GM23338 (cell line): ENCODE measurements around the gene PSPH. TPM values are rescaled to one million over a fixed set of nuclear protein-coding genes. Genes with fewer than 3 reads are reported as not detected.

Experiments used
- ATAC-seq: fragments of 200-7000 bp; cut with Tn5 transposase; 3 replicates; pipeline ENCODE4 v1.9.1; 2020
- DNase-seq: peaks from one replicate; pipeline ENCODE4 v3.0.0-alpha.2; 2015; ENCODE audit warnings: low spot score
- H2AFZ ChIP-seq: fragments of 200-600 bp; sonication (generic); 2 replicates; pipeline ENCODE4 v1.8.0; 2016; ENCODE audit warnings: antibody characterized with exemption, mild to moderate bottlenecking, moderate library complexity
- H3F3A ChIP-seq: fragments of 200-600 bp; sonication (generic); replicated peaks from 2 replicates; pipeline ENCODE4 v1.8.0; 2017; ENCODE audit warnings: antibody characterized with exemption, mixed run types, low read depth
- H3K27ac ChIP-seq: fragments of 200-600 bp; sonication (generic); 2 replicates; pipeline ENCODE4 v1.6.1; 2016; ENCODE audit warnings: low read depth
- H3K27me3 ChIP-seq: fragments of 200-600 bp; sonication (generic); 2 replicates; pipeline ENCODE4 v1.8.0; 2016; ENCODE audit warnings: mild to moderate bottlenecking, mixed run types, moderate library complexity; ENCODE audit not compliant: insufficient read depth
- H3K36me3 ChIP-seq: fragments of 200-600 bp; sonication (generic); 2 replicates; pipeline ENCODE4 v1.8.0; 2016; ENCODE audit warnings: mild to moderate bottlenecking; ENCODE audit not compliant: insufficient read depth
- H3K4me1 ChIP-seq: fragments of 200-600 bp; sonication (generic); 2 replicates; pipeline ENCODE4 v1.8.0; 2016; ENCODE audit warnings: mild to moderate bottlenecking, moderate library complexity; ENCODE audit not compliant: insufficient read depth
- H3K4me2 ChIP-seq: fragments of 200-600 bp; sonication (generic); 2 replicates; pipeline ENCODE4 v1.7.1; 2017; ENCODE audit warnings: mixed run types
- H3K4me3 ChIP-seq: fragments of 200-600 bp; sonication (generic); 2 replicates; pipeline ENCODE4 v1.6.1; 2016; ENCODE audit warnings: mixed run types
- H3K79me2 ChIP-seq: fragments of 200-600 bp; sonication (generic); replicated peaks from 2 replicates; pipeline ENCODE4 v1.8.0; 2017; ENCODE audit warnings: mild to moderate bottlenecking; ENCODE audit not compliant: insufficient read depth
- H3K9me2 ChIP-seq: fragments of 200-600 bp; sonication (generic); 2 replicates; pipeline ENCODE4 v1.8.0; 2017; ENCODE audit not compliant: insufficient read depth
- H4K20me1 ChIP-seq: fragments of 200-600 bp; sonication (generic); replicated peaks from 2 replicates; pipeline ENCODE4 v1.8.0; 2017; ENCODE audit warnings: mild to moderate bottlenecking; ENCODE audit not compliant: insufficient read depth
- H3K27ac Mint-ChIP-seq: 2 replicates; pipeline ENCODE4 v1.8.0; 2020; ENCODE audit warnings: inconsistent platforms, mild to moderate bottlenecking, moderate library complexity, mixed read lengths
- H3K27me3 Mint-ChIP-seq: 3 replicates; pipeline ENCODE4 v1.8.0; 2022; ENCODE audit warnings: low read depth, mild to moderate bottlenecking, moderate library complexity, mixed read lengths, inconsistent platforms; ENCODE audit not compliant: insufficient read depth, poor library complexity
- H3K36me3 Mint-ChIP-seq: 3 replicates; pipeline ENCODE4 v1.8.0; 2021; ENCODE audit warnings: low read depth, mild to moderate bottlenecking, inconsistent platforms, moderate library complexity, mixed read lengths
- H3K4me1 Mint-ChIP-seq: 3 replicates; pipeline ENCODE4 v1.8.0; 2020; ENCODE audit warnings: mild to moderate bottlenecking, inconsistent platforms, mixed read lengths
- H3K4me3 Mint-ChIP-seq: 3 replicates; pipeline ENCODE4 v1.8.0; 2021; ENCODE audit warnings: moderate library complexity, mild to moderate bottlenecking, inconsistent platforms, mixed read lengths
- H3K9me3 Mint-ChIP-seq: 3 replicates; pipeline ENCODE4 v1.8.0; 2020; ENCODE audit warnings: moderate library complexity, mild to moderate bottlenecking, inconsistent platforms, mixed read lengths
- CREB1 ChIP-seq: fragments of 250-450 bp; sonication (Bioruptor Pico); IDR thresholded peaks from 2 replicates; pipeline ENCODE4 v1.5.0; 2020; ENCODE audit warnings: low read depth, mild to moderate bottlenecking, moderate library complexity
- ETS1 ChIP-seq: IDR thresholded peaks from 2 replicates; pipeline ENCODE4 v1.6.1; 2016; ENCODE audit warnings: antibody characterized with exemption
- EZH2 ChIP-seq: fragments of 200-600 bp; sonication (generic); IDR thresholded peaks from one replicate; pipeline ENCODE4 v1.8.0; 2017; ENCODE audit warnings: antibody characterized with exemption, mild to moderate bottlenecking, low read depth; ENCODE audit not compliant: unreplicated experiment
- EZH2phosphoT487 ChIP-seq: fragments of 200-600 bp; sonication (generic); IDR thresholded peaks from one replicate; pipeline ENCODE4 v1.8.1; 2018; ENCODE audit warnings: antibody characterized with exemption; ENCODE audit not compliant: unreplicated experiment
- JUNB ChIP-seq: IDR thresholded peaks from one replicate; pipeline ENCODE4 v1.6.1; 2016; ENCODE audit warnings: antibody characterized with exemption; ENCODE audit not compliant: unreplicated experiment
- NANOG ChIP-seq: IDR thresholded peaks from 2 replicates; pipeline ENCODE4 v1.6.1; 2016; ENCODE audit warnings: antibody characterized with exemption, borderline replicate concordance
- POLR2AphosphoS5 ChIP-seq: IDR thresholded peaks from 2 replicates; pipeline ENCODE4 v1.6.1; 2016; ENCODE audit warnings: antibody characterized with exemption, low read depth
- STAT1 ChIP-seq: IDR thresholded peaks from one replicate; pipeline ENCODE4 v1.6.1; 2016; ENCODE audit warnings: antibody characterized with exemption; ENCODE audit not compliant: unreplicated experiment
- ZNF114 ChIP-seq: fragments of 250-450 bp; sonication (Bioruptor Pico); IDR thresholded peaks from 2 replicates; pipeline ENCODE4 v1.5.0; 2020; ENCODE audit warnings: mild to moderate bottlenecking, moderate library complexity
- ZNF331 ChIP-seq: fragments of 250-450 bp; sonication (Bioruptor Pico); IDR thresholded peaks from 2 replicates; pipeline ENCODE4 v1.5.0; 2020; ENCODE audit warnings: low read depth, mild to moderate bottlenecking, moderate library complexity
- ZNF462 ChIP-seq: fragments of 250-450 bp; sonication (Bioruptor Pico); IDR thresholded peaks from 2 replicates; pipeline ENCODE4 v1.5.0; 2020; ENCODE audit warnings: mild to moderate bottlenecking, moderate library complexity
- polyA plus RNA-seq: library from polyadenylated mRNA; unstranded; fragments of >200 nt; fragmentation: Nextera tagmentation; extraction: Ambion mirVana; gene quantifications from 2 replicates; pipeline ENCODE4 v1.2.1, GENCODE V29; 2016
- total RNA-seq: library from RNA; depleted of rRNA; stranded (reverse); fragments of >200 nt; shearing (Covaris generic); gene quantifications from 2 replicates; pipeline ENCODE4 v1.2.3, GENCODE V29; 2014
- TF ChIP-seq, protein P1 (sequence below), 2 experiments: fragments of 200-600 bp in 1 of 2; sonication (generic) in 1 of 2; conservative IDR thresholded peaks; 2 replicates each; pipeline versions ENCODE4 v1.5.1 to v1.6.1; 2016 to 2017; ENCODE audit warnings: antibody characterized with exemption in 2 of 2, low read depth in 2 of 2, mild to moderate bottlenecking in 2 of 2, moderate library complexity in 1 of 2
- TF ChIP-seq, protein P2 (sequence below): IDR thresholded peaks from one replicate; pipeline ENCODE4 v1.6.1; 2018; ENCODE audit warnings: antibody characterized with exemption; ENCODE audit not compliant: unreplicated experiment

PSPH gene
- total and polyA plus RNA-seq, 2 experiments from 2014 or later: 38.3 to 149 TPM

DNA sequence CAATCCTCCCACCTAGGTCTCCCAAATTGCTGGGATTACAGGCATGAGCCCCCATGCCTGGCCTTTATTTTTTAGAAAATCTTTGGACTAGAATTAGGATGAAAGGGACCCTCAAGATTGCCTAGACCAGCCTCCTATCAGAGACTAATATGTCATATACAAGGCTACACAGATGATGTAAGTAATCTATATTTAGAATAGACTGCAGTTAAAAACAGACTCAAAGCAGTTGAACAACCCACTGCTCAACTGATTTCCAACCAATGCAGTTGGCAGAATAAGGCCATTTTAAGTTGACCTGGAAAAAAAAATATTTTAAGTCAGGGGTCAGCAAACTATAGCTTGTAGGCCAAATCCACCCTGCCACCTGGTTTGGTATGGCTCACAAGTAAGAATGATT, 27.7 kb downstream of the PSPH start:
- no peak overlapping the region for H2AFZ ChIP-seq
- Mint-ChIP-seq H3K4me1 (no peaks in the 10 kb centered on the region), H3K4me3 (no peak overlapping the region), H3K27ac (no peak overlapping the region), H3K9me3 (no peaks in the 10 kb centered on the region), H3K36me3 (peaks cover 73% of the 10 kb centered on the region), H3K27me3 (peaks cover 5% of the 10 kb centered on the region)
- no peaks in the 10 kb centered on the region for H3K4me1 ChIP-seq
- H3K4me2 ChIP-seq: no peak overlapping the region
- no peak overlapping the region for H3K4me3 ChIP-seq
- TF ChIP-seq NANOG (no peak), STAT1 (no peak), JUNB (no peak), ETS1 (no peak), POLR2AphosphoS5 (no peak), EZH2 (no peak), ZNF462 (CRISPR knock-in tag) (no peak), ZNF331 (CRISPR knock-in tag) (no peak), CREB1 (CRISPR knock-in tag) (no peak), EZH2phosphoT487 (no peak), ZNF114 (no peak)
- TF ChIP-seq, protein P1, sequence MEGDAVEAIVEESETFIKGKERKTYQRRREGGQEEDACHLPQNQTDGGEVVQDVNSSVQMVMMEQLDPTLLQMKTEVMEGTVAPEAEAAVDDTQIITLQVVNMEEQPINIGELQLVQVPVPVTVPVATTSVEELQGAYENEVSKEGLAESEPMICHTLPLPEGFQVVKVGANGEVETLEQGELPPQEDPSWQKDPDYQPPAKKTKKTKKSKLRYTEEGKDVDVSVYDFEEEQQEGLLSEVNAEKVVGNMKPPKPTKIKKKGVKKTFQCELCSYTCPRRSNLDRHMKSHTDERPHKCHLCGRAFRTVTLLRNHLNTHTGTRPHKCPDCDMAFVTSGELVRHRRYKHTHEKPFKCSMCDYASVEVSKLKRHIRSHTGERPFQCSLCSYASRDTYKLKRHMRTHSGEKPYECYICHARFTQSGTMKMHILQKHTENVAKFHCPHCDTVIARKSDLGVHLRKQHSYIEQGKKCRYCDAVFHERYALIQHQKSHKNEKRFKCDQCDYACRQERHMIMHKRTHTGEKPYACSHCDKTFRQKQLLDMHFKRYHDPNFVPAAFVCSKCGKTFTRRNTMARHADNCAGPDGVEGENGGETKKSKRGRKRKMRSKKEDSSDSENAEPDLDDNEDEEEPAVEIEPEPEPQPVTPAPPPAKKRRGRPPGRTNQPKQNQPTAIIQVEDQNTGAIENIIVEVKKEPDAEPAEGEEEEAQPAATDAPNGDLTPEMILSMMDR (conservative IDR thresholded peaks at IDR 0.05; ENCODE audit: low read depth in 2 of 2): no peak
- TF ChIP-seq, protein P2, sequence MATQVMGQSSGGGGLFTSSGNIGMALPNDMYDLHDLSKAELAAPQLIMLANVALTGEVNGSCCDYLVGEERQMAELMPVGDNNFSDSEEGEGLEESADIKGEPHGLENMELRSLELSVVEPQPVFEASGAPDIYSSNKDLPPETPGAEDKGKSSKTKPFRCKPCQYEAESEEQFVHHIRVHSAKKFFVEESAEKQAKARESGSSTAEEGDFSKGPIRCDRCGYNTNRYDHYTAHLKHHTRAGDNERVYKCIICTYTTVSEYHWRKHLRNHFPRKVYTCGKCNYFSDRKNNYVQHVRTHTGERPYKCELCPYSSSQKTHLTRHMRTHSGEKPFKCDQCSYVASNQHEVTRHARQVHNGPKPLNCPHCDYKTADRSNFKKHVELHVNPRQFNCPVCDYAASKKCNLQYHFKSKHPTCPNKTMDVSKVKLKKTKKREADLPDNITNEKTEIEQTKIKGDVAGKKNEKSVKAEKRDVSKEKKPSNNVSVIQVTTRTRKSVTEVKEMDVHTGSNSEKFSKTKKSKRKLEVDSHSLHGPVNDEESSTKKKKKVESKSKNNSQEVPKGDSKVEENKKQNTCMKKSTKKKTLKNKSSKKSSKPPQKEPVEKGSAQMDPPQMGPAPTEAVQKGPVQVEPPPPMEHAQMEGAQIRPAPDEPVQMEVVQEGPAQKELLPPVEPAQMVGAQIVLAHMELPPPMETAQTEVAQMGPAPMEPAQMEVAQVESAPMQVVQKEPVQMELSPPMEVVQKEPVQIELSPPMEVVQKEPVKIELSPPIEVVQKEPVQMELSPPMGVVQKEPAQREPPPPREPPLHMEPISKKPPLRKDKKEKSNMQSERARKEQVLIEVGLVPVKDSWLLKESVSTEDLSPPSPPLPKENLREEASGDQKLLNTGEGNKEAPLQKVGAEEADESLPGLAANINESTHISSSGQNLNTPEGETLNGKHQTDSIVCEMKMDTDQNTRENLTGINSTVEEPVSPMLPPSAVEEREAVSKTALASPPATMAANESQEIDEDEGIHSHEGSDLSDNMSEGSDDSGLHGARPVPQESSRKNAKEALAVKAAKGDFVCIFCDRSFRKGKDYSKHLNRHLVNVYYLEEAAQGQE: no peak
- no peaks in the 10 kb centered on the region for H3F3A ChIP-seq
- peaks cover 4% of the 10 kb centered on the region; the same call in 1 of the 2 replicates for H4K20me1 ChIP-seq
- no peak for DNase-seq
- peaks cover 33% of the 10 kb centered on the region for H3K79me2 ChIP-seq
- H3K27me3 ChIP-seq: no peaks in the 10 kb centered on the region
- no peaks in the 10 kb centered on the region for H3K9me2 ChIP-seq
- ATAC-seq: no peak
- peaks cover 14% of the 10 kb centered on the region; the same call in 1 of the 2 replicates for H3K36me3 ChIP-seq
- no peak overlapping the region for H3K27ac ChIP-seq
